ENCODE data around the gene OTOA. TPM values are rescaled to one million over a fixed set of nuclear protein-coding genes. Genes with fewer than 3 reads are reported as not detected.

Gene OTOA
- polyA plus RNA-seq, 3 donors = 0.11 to 0.23 (median 0.21) TPM

- Histone ChIP-seq H3K9me3 (replicated peaks in 1 of 2; ENCODE audit: control insufficient read depth in 1 of 2, insufficient read depth in 1 of 2, low read length in 2 of 2) (no peaks in the 10 kb centered on the region), H3K79me2 (ENCODE audit: insufficient read depth, low read length) (peaks cover 98% of the 10 kb centered on the region), H3K4me1 (ENCODE audit: control insufficient read depth in 1 of 2, insufficient read depth in 2 of 2, low read length in 2 of 2) (peaks cover 40 to 43% of the 10 kb centered on the region in 2 donors), H3K27ac (ENCODE audit: low read depth in 1 of 2, low read length in 2 of 2) (peak overlapping the region in 1 of 2 donors; percentile 63), H3K9ac (ENCODE audit: insufficient read depth, low read length, poor library complexity, severe bottlenecking) (no peak overlapping the region), H4K20me1 (ENCODE audit: insufficient read depth, low read length) (peaks cover 91% of the 10 kb centered on the region), H3K4me2 (replicated peaks; ENCODE audit: extremely low read depth, low read length, poor library complexity, severe bottlenecking) (no peak overlapping the region), H3K36me3 (replicated peaks in 1 of 2; ENCODE audit: control insufficient read depth in 1 of 2, insufficient read depth in 2 of 2, low read length in 2 of 2) (peaks cover 75 to 95% of the 10 kb centered on the region in 2 donors), H2AFZ (ENCODE audit: insufficient read depth, low read depth, low read length, poor library complexity, severe bottlenecking) (no peak overlapping the region), H3K27me3 (ENCODE audit: control insufficient read depth in 2 of 2, insufficient read depth in 2 of 2, low read length in 2 of 2) (no peaks in the 10 kb centered on the region), H3K4me3 (replicated peaks in 1 of 3; ENCODE audit: low read depth in 2 of 3, low read length in 3 of 3) (no peak overlapping the region)
- 88% methylated on average over 1 of the region's 2 CpGs for WGBS (ENCODE audit: insufficient coverage)
- Mint-ChIP-seq H3K27me3 (ENCODE audit: low read depth in 3 of 3) (no peaks in the 10 kb centered on the region), H3K9me3 (peaks cover 0 to 2% (median 0%) of the 10 kb centered on the region in 7 donors), H3K36me3 (peaks cover 50 to 73% of the 10 kb centered on the region in 2 donors), H3K27ac (peak overlapping the region in 2 of 7 donors; percentile 33 to 43), H3K4me1 (peaks cover 34% of the 10 kb centered on the region), H3K4me3 (no peak overlapping the region)
- no peak for TF ChIP-seq CTCF (IDR thresholded peaks at IDR 0.05)
- no peak for DNase-seq
- intact Hi-C loops (cut with micrococcal nuclease) = loop anchor here in 1 of 2 donors (2.0 kb wide), 1 partner anchor 55 kb away; no protein-coding TSS in a partner anchor
Measured at GRCh38 chr16:21639493-21639892, 24.3 kb upstream of the OTOA start.

GRCh38 chr16:21641916-21642315 is 21.9 kb upstream of the OTOA start:
- TF ChIP-seq CTCF (IDR thresholded peaks at IDR 0.05) = no peak
- Histone ChIP-seq H3K79me2 (ENCODE audit: insufficient read depth, low read length) (peaks cover 95% of the 10 kb centered on the region), H3K27me3 (ENCODE audit: control insufficient read depth in 2 of 2, insufficient read depth in 2 of 2, low read length in 2 of 2) (no peaks in the 10 kb centered on the region), H3K4me3 (replicated peaks in 1 of 3; ENCODE audit: low read depth in 2 of 3, low read length in 3 of 3) (no peak overlapping the region), H3K9ac (ENCODE audit: insufficient read depth, low read length, poor library complexity, severe bottlenecking) (no peak overlapping the region), H3K4me1 (ENCODE audit: control insufficient read depth in 1 of 2, insufficient read depth in 2 of 2, low read length in 2 of 2) (peaks cover 63 to 67% of the 10 kb centered on the region in 2 donors), H3K27ac (ENCODE audit: low read depth in 1 of 2, low read length in 2 of 2) (peak overlapping the region in 1 of 2 donors; percentile 71), H3K9me3 (replicated peaks in 1 of 2; ENCODE audit: control insufficient read depth in 1 of 2, insufficient read depth in 1 of 2, low read length in 2 of 2) (no peaks in the 10 kb centered on the region), H2AFZ (ENCODE audit: insufficient read depth, low read depth, low read length, poor library complexity, severe bottlenecking) (no peak overlapping the region), H3K36me3 (replicated peaks in 1 of 2; ENCODE audit: control insufficient read depth in 1 of 2, insufficient read depth in 2 of 2, low read length in 2 of 2) (peaks cover 69 to 87% of the 10 kb centered on the region in 2 donors), H3K4me2 (replicated peaks; ENCODE audit: extremely low read depth, low read length, poor library complexity, severe bottlenecking) (no peak overlapping the region), H4K20me1 (ENCODE audit: insufficient read depth, low read length) (peaks cover 93% of the 10 kb centered on the region)
- peak overlapping the region in 2 of 7 donors; percentile 15 to 37 for H3K27ac Mint-ChIP-seq
- H3K36me3 Mint-ChIP-seq = peaks cover 41 to 66% of the 10 kb centered on the region in 2 donors
- no peaks in the 10 kb centered on the region for H3K9me3 Mint-ChIP-seq
- DNase-seq = no peak
- no CpG with 5 or more reads among the region's 6 CpGs for WGBS (ENCODE audit: insufficient coverage)
- intact Hi-C loops (cut with micrococcal nuclease) = loop anchor here (5.0 kb wide), 2 partner anchors 40 to 65 kb away; no protein-coding TSS in a partner anchor
- peaks cover 51% of the 10 kb centered on the region for H3K4me1 Mint-ChIP-seq
- H3K4me3 Mint-ChIP-seq = no peak overlapping the region
- H3K27me3 Mint-ChIP-seq (ENCODE audit: low read depth in 3 of 3) = no peaks in the 10 kb centered on the region
